Osteocyte (in vitro differentiated cells): Measurements from ENCODE around the gene ARMC12. TPM values are rescaled to one million over a fixed set of nuclear protein-coding genes. Genes with fewer than 3 reads are reported as not detected.

Source experiments
- DNase-seq: peaks from one replicate; pipeline ENCODE4 v3.0.0; 2021; ENCODE audit warnings: mixed read lengths; ENCODE audit not compliant: unreplicated experiment; ENCODE audit errors: extremely low spot score
- H3K27ac Mint-ChIP-seq: one replicate; pipeline ENCODE4 v1.8.0; 2021; ENCODE audit warnings: mild to moderate bottlenecking, mixed read lengths; ENCODE audit not compliant: unreplicated experiment
- H3K27me3 Mint-ChIP-seq: one replicate; pipeline ENCODE4 v1.8.0; 2021; ENCODE audit warnings: mixed read lengths; ENCODE audit not compliant: unreplicated experiment
- H3K36me3 Mint-ChIP-seq: one replicate; pipeline ENCODE4 v1.8.0; 2021; ENCODE audit warnings: mixed read lengths; ENCODE audit not compliant: unreplicated experiment
- H3K4me1 Mint-ChIP-seq: one replicate; pipeline ENCODE4 v1.8.0; 2021; ENCODE audit warnings: mixed read lengths; ENCODE audit not compliant: unreplicated experiment
- H3K4me3 Mint-ChIP-seq: one replicate; pipeline ENCODE4 v1.8.0; 2021; ENCODE audit warnings: mild to moderate bottlenecking, moderate library complexity, mixed read lengths; ENCODE audit not compliant: unreplicated experiment
- H3K9me3 Mint-ChIP-seq: one replicate; pipeline ENCODE4 v1.8.0; 2021; ENCODE audit warnings: mixed read lengths; ENCODE audit not compliant: unreplicated experiment
- total RNA-seq: library from RNA; stranded (reverse); gene quantifications from 2 replicates; pipeline ENCODE4 v1.2.1, GENCODE V29; 2021
- TF ChIP-seq, protein P1 (sequence below): fragments of 200-600 bp; sonication (generic); IDR thresholded peaks from 2 replicates; pipeline ENCODE4 v1.5.0; 2021; ENCODE audit warnings: antibody characterized with exemption, mild to moderate bottlenecking, moderate library complexity

ARMC12 gene
- total RNA-seq, 1 donor from 2014 or later = 2.5 TPM

DNA sequence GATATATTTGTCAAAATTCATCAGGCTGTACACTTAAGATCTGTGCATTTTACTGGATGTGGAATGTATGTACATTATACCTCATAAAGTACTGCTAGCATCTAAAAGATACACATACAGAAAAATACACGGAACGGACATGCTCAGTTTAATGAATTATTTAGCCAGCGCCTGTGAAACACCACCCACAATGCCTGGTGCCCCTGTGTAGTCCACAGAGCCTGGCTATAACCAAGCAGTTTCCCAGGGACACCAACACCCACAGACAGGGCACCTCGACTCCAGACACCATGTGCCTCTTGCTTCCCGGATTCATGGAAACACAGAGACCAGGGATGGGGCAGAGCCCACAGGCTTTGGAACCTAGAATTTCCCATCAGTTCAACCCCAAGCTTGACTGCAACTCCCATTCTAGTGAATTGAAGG, 17.4 kb upstream of the ARMC12 start:
- Mint-ChIP-seq H3K4me1 (peaks cover 76% of the 10 kb centered on the region), H3K4me3 (peak overlapping the region; percentile 67), H3K27ac (peak overlapping the region; percentile 87), H3K9me3 (no peaks in the 10 kb centered on the region), H3K36me3 (peaks cover 2% of the 10 kb centered on the region), H3K27me3 (no peaks in the 10 kb centered on the region)
- TF ChIP-seq, protein P1, sequence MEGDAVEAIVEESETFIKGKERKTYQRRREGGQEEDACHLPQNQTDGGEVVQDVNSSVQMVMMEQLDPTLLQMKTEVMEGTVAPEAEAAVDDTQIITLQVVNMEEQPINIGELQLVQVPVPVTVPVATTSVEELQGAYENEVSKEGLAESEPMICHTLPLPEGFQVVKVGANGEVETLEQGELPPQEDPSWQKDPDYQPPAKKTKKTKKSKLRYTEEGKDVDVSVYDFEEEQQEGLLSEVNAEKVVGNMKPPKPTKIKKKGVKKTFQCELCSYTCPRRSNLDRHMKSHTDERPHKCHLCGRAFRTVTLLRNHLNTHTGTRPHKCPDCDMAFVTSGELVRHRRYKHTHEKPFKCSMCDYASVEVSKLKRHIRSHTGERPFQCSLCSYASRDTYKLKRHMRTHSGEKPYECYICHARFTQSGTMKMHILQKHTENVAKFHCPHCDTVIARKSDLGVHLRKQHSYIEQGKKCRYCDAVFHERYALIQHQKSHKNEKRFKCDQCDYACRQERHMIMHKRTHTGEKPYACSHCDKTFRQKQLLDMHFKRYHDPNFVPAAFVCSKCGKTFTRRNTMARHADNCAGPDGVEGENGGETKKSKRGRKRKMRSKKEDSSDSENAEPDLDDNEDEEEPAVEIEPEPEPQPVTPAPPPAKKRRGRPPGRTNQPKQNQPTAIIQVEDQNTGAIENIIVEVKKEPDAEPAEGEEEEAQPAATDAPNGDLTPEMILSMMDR = no peak
- no peak for DNase-seq

DNA sequence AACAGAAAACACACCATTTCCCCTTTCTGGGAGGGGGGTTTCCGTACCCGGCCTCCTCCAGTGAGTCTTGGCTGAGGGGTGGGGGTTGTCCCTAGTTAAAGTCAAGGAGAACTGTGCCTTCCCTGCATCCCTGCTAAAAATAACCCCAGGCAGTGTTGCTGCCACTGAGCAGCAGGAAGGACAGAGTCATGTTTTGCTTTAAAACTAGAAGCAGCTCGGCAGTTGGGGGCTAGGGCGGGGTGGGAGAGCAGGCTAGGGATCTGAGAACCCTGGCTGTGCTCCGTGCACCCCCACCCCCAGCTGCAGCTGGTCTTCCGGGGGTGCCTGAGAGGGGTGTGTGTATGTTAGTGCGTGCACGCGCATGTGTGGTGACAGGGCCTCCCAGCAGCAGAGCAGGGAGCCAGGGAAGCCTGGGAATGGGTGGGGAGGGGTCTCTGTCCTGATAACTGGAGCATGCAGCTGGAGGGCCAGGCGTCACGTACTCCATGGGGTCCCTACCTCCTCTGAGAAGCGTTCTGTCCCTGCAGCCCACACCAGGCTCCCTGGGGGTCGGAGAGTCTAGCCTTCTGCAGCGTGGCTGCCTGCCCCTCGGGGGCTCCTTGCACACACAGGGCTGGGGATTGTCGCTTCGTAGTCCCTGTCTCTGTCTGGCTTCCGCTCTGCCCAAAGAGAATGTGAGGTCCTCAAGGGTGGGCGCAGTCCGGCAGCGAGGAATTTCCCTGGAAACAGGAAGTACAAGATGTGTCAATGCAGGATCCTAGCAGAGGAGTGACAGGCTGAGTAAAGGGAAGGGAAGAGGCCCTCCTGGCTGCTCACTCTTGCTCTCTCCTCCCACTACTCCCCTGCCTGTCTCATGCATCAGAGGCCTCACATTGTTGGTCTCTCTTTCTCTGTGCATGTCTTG, 16.8 kb upstream of the ARMC12 start:
- H3K9me3 Mint-ChIP-seq = no peaks in the 10 kb centered on the region
- H3K27me3 Mint-ChIP-seq = no peaks in the 10 kb centered on the region
- TF ChIP-seq, protein P1 = no peak
- peaks cover 83% of the 10 kb centered on the region for H3K4me1 Mint-ChIP-seq
- no peak for DNase-seq
- H3K36me3 Mint-ChIP-seq = peaks cover 2% of the 10 kb centered on the region
- H3K4me3 Mint-ChIP-seq = peak overlapping the region; percentile 67
- H3K27ac Mint-ChIP-seq = peak overlapping the region; percentile 87

DNA sequence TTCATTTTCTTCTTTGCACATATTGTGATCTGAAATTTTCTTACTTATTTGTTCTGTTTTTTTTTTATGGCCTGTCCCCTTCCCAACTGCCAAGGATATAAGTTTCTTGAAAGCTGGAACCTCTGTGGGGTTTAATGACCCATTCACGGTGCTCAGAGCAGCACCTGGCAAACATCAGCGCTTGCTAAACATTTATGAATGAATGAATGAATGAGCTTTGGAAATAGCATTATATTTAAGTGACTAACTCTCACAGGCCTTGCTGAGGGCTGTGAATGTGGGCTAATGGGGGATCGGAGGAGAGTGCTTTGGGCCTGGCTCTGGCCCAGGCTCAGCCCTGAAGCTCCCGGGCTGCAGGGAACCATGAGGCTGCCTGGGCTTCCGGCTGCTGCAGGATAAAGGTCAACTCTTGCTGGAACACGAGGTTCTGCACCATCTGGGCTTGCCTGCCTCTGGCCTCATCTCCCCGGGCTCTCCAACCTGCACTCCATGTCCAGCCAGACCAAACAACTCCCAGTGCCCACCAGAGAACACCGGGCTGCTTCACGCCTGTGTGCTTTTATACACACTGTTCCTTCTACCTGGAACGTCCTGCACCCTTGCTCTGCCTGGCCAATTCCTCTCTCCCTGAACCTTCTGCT, 14.6 kb upstream of the ARMC12 start:
- Mint-ChIP-seq H3K36me3 (no peaks in the 10 kb centered on the region), H3K4me3 (no peak overlapping the region), H3K9me3 (no peaks in the 10 kb centered on the region), H3K27me3 (no peaks in the 10 kb centered on the region), H3K4me1 (peaks cover 92% of the 10 kb centered on the region), H3K27ac (peak overlapping the region; percentile 10)
- no peak for DNase-seq
- TF ChIP-seq, protein P1 = no peak

DNA sequence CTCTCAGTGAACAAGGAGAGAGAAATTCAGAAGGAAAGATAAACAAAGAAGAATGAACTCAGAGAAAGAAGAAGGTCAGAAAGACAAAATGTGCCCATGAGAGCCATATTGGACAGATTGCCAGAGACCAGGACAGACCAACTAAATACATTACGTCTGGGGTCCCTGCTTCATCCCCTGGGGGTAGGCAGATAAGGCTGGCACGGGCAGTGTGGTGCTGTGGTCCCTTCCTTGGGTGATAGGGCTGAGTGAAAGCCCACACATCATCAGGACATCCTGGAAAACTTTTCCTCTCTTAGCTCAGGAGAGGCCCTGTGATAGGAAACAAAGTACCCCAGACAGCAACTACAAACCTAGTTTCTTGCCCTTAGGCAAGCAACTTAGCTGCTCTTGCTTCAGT, 13.2 kb upstream of the ARMC12 start:
- DNase-seq = no peak
- Mint-ChIP-seq H3K4me3 (no peak overlapping the region), H3K9me3 (no peaks in the 10 kb centered on the region), H3K36me3 (no peaks in the 10 kb centered on the region), H3K27me3 (no peaks in the 10 kb centered on the region), H3K27ac (peak overlapping the region; percentile 67), H3K4me1 (peaks cover 85% of the 10 kb centered on the region)
- TF ChIP-seq, protein P1 = no peak

DNA sequence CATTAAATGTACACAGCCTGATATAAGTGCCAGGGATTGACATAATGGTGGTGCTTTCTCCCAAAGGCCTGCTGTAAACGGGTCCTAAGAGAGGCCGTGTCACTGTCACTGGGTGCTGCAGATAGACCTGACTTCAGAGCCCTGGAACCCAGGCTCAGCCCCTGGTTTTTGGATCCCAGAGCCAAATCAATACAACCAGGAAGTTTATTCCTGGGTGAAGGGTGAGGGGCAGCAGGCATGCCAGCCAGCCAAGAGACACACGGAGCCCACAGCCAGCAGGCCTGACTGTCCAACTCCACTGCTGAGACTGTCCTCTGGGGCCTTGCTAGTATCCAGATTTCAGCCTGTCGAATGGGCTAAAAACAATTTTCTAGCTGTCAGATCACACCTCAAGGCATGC, 12.8 kb upstream of the ARMC12 start:
- Mint-ChIP-seq H3K4me1 (peaks cover 84% of the 10 kb centered on the region), H3K4me3 (no peak overlapping the region), H3K36me3 (no peaks in the 10 kb centered on the region), H3K9me3 (no peaks in the 10 kb centered on the region), H3K27ac (peak overlapping the region; percentile 67), H3K27me3 (no peaks in the 10 kb centered on the region)
- DNase-seq = no peak
- TF ChIP-seq, protein P1 = no peak
